Measurements from ENCODE around the gene TCERG1L. TPM values are rescaled to one million over a fixed set of nuclear protein-coding genes. Genes with fewer than 3 reads are reported as not detected.

TCERG1L gene
- total RNA-seq, 2 experiments from 2014 or later: 0.06 TPM; not detected in 1

GRCh38 chr10:131116216-131116990, 195.1 kb downstream of the TCERG1L start:
- H3K4me1 ChIP-seq (ENCODE audit: insufficient read depth, low read length): no peaks in the 10 kb centered on the region
- TF ChIP-seq CTCF (IDR thresholded peaks at IDR 0.05): no peak
- POLR2A ChIA-PET: no interaction called here
- H3K36me3 ChIP-seq (ENCODE audit: insufficient read depth, low read length): no peaks in the 10 kb centered on the region
- H3K27me3 ChIP-seq (ENCODE audit: control insufficient read depth in 1 of 2, insufficient read depth in 2 of 2, low read length in 2 of 2): no peaks in the 10 kb centered on the region
- Mint-ChIP-seq H3K36me3 (ENCODE audit: low read depth) (no peaks in the 10 kb centered on the region), H3K27ac (no peak overlapping the region), H3K9me3 (no peaks in the 10 kb centered on the region), H3K27me3 (no peaks in the 10 kb centered on the region), H3K4me3 (no peak overlapping the region), H3K4me1 (ENCODE audit: low read depth) (no peaks in the 10 kb centered on the region)
- H3K9me3 ChIP-seq (ENCODE audit: control insufficient read depth in 1 of 2, insufficient read depth in 1 of 2, low read length in 2 of 2): peaks cover 0 to 43% of the 10 kb centered on the region in 2 experiments
- DNase-seq: no peak
- ATAC-seq (ENCODE audit: poor library complexity): no peak
- CTCF ChIA-PET: no interaction called here
- H3K4me3 ChIP-seq (ENCODE audit: low read length): no peak overlapping the region
- no peak overlapping the region for H3K27ac ChIP-seq (ENCODE audit: low read depth in 1 of 2, low read length in 2 of 2)
- intact Hi-C loops (cut with DNase I, micrococcal nuclease): no loop called here

- intact Hi-C loops (cut with DNase I, micrococcal nuclease): no loop called here
- Histone ChIP-seq H3K36me3 (ENCODE audit: insufficient read depth, low read length) (no peaks in the 10 kb centered on the region), H3K27me3 (ENCODE audit: control insufficient read depth in 1 of 2, insufficient read depth in 2 of 2, low read length in 2 of 2) (no peaks in the 10 kb centered on the region), H3K27ac (ENCODE audit: low read depth in 1 of 2, low read length in 2 of 2) (no peak overlapping the region), H3K9me3 (ENCODE audit: control insufficient read depth in 1 of 2, insufficient read depth in 1 of 2, low read length in 2 of 2) (peaks cover 0 to 46% of the 10 kb centered on the region in 2 experiments), H3K4me3 (ENCODE audit: low read length) (no peak overlapping the region), H3K4me1 (ENCODE audit: insufficient read depth, low read length) (no peaks in the 10 kb centered on the region)
- no peaks in the 10 kb centered on the region for H3K4me1 Mint-ChIP-seq (ENCODE audit: low read depth)
- ChIA-PET POLR2A (no interaction called here), CTCF (no interaction called here)
- ATAC-seq (ENCODE audit: poor library complexity) (no peak), DNase-seq (no peak)
- TF ChIP-seq CTCF (IDR thresholded peaks at IDR 0.05): no peak
- H3K27ac Mint-ChIP-seq: no peak overlapping the region
- no peaks in the 10 kb centered on the region for H3K27me3 Mint-ChIP-seq
- no peaks in the 10 kb centered on the region for H3K9me3 Mint-ChIP-seq
- no peak overlapping the region for H3K4me3 Mint-ChIP-seq
- H3K36me3 Mint-ChIP-seq (ENCODE audit: low read depth): no peaks in the 10 kb centered on the region
Measured at GRCh38 chr10:131115801-131116200, 195.7 kb downstream of the TCERG1L start.

- ATAC-seq (ENCODE audit: poor library complexity) (no peak), DNase-seq (no peak)
- H3K27ac Mint-ChIP-seq: no peak overlapping the region
- TF ChIP-seq CTCF (IDR thresholded peaks at IDR 0.05): no peak
- Histone ChIP-seq H3K27me3 (ENCODE audit: control insufficient read depth in 1 of 2, insufficient read depth in 2 of 2, low read length in 2 of 2) (no peaks in the 10 kb centered on the region), H3K4me1 (ENCODE audit: insufficient read depth, low read length) (no peaks in the 10 kb centered on the region), H3K36me3 (ENCODE audit: insufficient read depth, low read length) (no peaks in the 10 kb centered on the region), H3K9me3 (ENCODE audit: control insufficient read depth in 1 of 2, insufficient read depth in 1 of 2, low read length in 2 of 2) (peaks cover 0 to 51% of the 10 kb centered on the region in 2 experiments), H3K27ac (ENCODE audit: low read depth in 1 of 2, low read length in 2 of 2) (no peak overlapping the region), H3K4me3 (ENCODE audit: low read length) (no peak overlapping the region)
- POLR2A ChIA-PET: no interaction called here
- H3K36me3 Mint-ChIP-seq (ENCODE audit: low read depth): no peaks in the 10 kb centered on the region
- no peaks in the 10 kb centered on the region for H3K27me3 Mint-ChIP-seq
- H3K4me3 Mint-ChIP-seq: no peak overlapping the region
- H3K4me1 Mint-ChIP-seq (ENCODE audit: low read depth): no peaks in the 10 kb centered on the region
- CTCF ChIA-PET: no interaction called here
- H3K9me3 Mint-ChIP-seq: no peaks in the 10 kb centered on the region
- intact Hi-C loops (cut with DNase I, micrococcal nuclease): no loop called here
Measured at GRCh38 chr10:131115321-131115720, 196.2 kb downstream of the TCERG1L start.

All from CD4-positive, alpha-beta T cell (primary cell).